GM04503 (cell line): ENCODE measurements around the gene RASSF1.

Source experiments
- DNase-seq: peaks from one replicate; pipeline ENCODE4 v3.0.0-alpha.2; 2012; ENCODE audit warnings: low read depth

Gene RASSF1, protein sequence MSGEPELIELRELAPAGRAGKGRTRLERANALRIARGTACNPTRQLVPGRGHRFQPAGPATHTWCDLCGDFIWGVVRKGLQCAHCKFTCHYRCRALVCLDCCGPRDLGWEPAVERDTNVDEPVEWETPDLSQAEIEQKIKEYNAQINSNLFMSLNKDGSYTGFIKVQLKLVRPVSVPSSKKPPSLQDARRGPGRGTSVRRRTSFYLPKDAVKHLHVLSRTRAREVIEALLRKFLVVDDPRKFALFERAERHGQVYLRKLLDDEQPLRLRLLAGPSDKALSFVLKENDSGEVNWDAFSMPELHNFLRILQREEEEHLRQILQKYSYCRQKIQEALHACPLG

DNA sequence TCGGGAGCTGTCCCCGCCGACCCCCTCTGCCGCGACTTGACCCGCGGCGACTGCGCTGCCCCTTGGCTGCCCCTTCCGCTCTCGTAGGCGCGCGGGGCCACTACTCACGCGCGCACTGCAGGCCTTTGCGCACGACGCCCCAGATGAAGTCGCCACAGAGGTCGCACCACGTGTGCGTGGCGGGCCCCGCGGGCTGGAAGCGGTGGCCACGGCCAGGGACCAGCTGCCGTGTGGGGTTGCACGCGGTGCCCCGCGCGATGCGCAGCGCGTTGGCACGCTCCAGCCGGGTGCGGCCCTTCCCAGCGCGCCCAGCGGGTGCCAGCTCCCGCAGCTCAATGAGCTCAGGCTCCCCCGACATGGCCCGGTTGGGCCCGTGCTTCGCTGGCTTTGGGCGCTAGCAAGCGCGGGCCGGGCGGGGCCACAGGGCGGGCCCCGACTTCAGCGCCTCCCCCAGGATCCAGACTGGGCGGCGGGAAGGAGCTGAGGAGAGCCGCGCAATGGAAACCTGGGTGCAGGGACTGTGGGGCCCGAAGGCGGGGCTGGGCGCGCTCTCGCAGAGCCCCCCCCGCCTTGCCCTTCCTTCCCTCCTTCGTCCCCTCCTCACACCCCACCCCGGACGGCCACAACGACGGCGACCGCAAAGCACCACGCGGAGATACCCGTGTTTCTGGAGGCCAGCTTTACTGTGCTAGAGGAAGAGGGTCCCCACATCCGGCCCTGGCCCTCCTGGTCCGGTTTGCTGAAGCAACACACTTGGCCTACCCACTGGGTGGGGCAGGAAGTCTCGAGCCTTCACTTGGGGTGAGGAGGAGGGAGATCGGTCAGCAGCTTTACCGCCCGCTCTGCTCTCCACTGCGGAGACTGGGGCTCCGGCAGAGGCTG is at the start of gene RASSF1:
Gene RASSF1, minus strand, starts transcription at position 389 of the 882 bp plus-strand sequence. Its CDS starts 31 bp downstream, at position 358.
- no peak for DNase-seq

- no peak for DNase-seq
Measured at GRCh38 chr3:50389414-50389767, 48.8 kb upstream of the RASSF1 start.

- no peak for DNase-seq
Measured at GRCh38 chr3:50388720-50389413, 48.2 kb upstream of the RASSF1 start.

- DNase-seq = no peak
Measured at GRCh38 chr3:50388016-50388719, 47.5 kb upstream of the RASSF1 start.

- DNase-seq = no peak
Measured at GRCh38 chr3:50385754-50386153, 45.1 kb upstream of the RASSF1 start.

DNA sequence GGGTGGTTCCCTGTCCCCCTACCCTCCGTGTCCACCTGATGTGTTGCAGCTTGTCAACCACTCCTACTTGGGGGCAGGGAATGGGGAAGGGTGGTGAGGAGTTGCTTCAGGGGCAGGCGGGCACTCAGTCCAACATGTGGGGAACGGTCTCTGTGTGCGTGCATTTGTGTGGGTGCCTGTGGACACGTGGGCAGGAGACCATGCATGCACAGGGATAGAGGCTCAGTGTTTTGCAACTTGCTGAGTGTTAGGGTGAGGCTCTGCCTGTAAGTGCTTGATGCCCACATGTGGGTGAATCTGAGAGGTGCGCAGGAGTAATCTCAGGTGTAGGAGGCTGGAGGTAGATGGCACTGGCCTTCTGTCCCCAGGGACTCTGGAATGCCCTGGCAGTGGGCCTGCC is 43.1 kb upstream of the RASSF1 start:
- DNase-seq = no peak

- no peak for DNase-seq
Measured at GRCh38 chr3:50382722-50383121, 42.1 kb upstream of the RASSF1 start.

- DNase-seq = no peak
Measured at GRCh38 chr3:50381383-50381782, 40.7 kb upstream of the RASSF1 start.

DNA sequence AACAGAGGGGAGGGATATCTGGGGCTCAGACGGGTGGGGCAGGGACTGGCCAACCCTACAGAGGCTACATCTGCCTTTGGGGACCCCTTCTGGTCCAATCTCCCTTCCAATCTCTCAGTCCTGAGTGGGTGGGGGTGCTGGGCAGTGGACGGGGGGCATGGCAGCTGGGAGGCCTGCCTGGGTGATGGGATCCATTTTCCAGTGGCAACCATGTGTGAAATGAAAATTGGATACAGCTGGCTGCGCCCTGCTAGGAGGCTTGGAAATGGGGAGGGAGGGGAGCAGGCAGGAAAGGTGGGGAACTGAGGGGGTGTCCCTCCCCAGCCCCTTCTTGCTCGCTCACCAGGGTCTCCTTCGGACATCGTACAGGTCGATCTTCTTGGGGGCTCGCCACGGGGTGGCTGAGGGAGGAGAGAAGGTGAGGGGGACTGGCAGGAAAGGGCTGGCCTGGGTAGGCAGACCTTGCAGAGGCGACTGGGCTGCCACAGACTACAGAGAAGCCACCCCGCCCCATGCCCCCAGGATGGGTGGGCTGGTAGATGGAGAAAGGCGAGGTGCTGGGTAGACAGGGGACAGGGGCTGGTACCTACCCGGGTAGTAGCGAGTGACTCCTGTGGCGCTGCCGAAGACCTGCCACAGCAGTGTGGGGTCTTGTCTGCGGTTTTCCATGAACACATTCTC is 39.9 kb upstream of the RASSF1 start:
- DNase-seq = no peak

GRCh38 chr3:50378757-50379156 is 38.1 kb upstream of the RASSF1 start:
- no peak for DNase-seq

DNA sequence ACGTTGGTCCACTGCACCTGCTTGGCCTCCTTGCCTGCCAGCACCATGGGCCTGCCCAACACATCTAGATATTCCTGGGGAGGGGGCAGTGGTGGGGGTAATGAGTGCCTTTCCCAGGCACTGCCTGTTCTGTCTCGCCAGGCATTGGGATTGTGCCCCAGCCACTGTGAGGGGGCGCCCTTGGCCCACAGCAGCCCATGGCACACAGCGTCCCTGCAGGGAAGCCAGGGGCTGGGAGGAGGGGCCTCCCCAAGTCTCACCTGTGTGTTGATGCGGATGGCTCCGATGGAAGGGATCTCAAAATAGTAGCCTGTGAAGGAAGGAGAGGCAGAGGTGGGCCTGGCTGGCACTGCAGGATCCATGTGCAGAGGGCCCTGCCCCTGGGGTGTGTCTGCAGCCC is 37.4 kb upstream of the RASSF1 start:
- DNase-seq = no peak

GRCh38 chr3:50375258-50375931 is 34.8 kb upstream of the RASSF1 start:
- DNase-seq = no peak

- DNase-seq = no peak
Measured at GRCh38 chr3:50374363-50375257, 34.0 kb upstream of the RASSF1 start.

DNA sequence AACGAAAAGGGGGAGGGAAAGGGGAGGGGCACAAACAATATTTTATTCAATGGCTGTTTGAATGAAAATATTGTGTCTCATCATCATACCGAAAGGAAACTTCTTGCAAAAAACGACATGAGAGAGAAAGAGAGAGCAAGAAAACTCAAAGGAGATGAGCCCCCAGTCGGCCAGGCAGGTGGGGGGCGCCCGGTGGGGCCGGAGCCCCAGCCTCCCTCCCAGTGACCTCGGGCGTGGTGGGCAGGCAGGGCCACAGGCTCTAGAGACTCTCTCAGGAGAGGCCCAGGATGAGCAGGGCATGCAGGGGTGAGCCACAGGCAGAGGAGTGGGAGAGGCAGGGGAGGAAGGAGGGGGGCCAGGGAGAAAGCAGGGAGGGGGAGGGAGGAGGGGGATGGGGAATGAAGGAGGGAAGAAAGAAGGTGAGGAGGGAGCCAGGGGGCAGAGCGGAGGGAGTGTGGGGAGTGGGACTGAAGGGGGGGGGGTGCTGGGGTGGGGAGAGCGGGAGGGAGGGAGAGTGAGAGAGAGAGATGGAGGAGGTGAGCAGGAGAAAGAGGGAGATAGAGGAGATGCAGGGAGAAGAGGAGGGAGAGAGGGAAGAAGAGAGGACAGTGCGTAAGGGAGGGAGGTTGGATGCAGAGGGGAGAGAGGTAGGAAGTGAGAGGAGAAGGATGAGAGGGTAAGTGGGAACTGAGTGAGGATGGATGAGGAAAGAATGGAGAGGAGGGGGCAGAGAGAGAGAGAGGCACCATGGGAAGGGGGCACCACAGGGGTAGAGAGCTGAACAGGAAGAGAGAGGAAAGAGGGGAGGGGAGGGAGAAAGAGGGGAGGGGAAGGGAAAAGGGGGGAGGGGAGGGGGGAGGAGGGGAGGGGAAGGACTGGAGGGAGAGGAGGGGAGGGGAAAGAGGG is 32.8 kb upstream of the RASSF1 start:
- DNase-seq = no peak

DNA sequence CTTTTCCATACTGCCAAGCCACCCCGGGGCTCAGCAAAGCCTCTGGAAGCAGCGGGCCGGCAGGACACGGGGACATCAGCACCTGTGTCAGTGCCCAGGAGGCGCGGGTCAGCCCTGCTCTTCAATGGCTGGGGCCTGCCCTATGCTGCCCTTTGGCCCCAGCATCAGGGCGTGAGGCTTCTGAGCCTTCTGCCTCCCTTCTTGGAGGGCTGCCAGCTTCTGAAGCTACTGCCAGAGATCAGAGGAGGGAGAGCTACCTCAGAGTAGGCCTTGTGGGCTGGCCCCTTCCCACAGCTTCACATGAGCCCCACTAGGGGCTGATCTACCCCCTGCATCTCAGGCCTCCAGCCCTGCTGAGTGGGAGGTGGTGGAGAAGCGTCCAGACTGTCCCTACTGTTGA is 31.7 kb upstream of the RASSF1 start:
- DNase-seq = no peak

- DNase-seq = no peak
Measured at GRCh38 chr3:50371133-50371685, 30.6 kb upstream of the RASSF1 start.

DNA sequence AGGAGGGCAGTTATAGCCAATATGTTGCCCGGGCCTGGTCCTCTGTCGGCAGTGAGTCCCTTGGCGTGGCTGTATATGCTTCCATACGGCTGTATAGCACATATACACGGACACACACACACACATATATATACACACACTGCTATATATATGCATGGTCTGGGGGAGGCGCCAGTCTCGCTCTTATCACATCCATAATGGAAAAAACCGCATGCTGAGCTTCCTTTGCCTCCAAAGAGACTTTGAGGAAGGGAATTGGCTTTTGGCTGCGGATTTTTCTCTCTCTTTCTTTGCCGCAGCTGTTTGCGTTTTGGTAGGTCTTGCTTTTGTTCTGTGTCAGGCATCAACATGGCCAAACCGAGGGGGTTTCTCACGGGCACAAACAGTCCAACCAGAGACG is 30.0 kb upstream of the RASSF1 start:
- DNase-seq = no peak

DNA sequence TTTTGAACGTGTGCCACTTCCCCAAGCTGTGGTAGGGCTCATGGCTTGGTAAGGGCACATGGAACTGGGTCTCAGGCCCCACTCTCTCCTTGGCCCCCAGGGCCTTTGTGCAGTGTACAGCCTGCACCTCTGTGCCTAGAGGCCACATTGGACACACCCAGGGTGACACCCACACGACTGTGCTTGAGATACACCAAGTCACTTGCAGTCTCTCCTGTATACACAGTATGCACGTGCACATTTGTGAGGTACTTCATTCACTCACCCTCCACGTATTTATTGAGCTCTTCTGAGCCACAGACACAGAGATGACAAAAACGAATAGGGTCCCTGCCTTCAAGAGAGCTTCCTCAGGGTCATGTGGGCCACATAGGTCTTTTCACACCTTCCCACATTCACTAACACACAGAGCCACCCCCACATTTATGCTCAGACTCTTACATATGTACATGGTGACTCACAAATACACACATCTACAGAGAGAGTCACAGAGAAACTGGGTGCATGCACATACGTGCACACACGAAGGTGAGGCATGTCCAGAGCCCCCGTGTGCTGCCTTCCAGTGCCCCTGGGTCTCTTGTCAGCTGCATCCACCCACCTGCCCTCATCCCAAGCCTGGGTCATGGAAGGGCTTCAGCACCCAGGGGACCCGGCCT is 28.5 kb upstream of the RASSF1 start:
- no peak for DNase-seq
